Muscle layer of colon (tissue), 2 donors: ENCODE data around the gene BRD3OS.

Source experiments
- H3K27ac ChIP-seq: one replicate; pipeline ENCODE4 v1.7.0; 2013; ENCODE audit warnings: low read depth, mild to moderate bottlenecking, low read length, moderate library complexity
- H3K27me3 ChIP-seq, 2 donors: one replicate each; pipeline ENCODE4 v1.7.0; 2013; ENCODE audit warnings: low read length in 2 of 2, mild to moderate bottlenecking in 2 of 2; ENCODE audit not compliant: insufficient read depth in 2 of 2, control insufficient read depth in 1 of 2
- H3K36me3 ChIP-seq: one replicate; pipeline ENCODE4 v1.7.0; 2013; ENCODE audit warnings: mild to moderate bottlenecking, low read length; ENCODE audit not compliant: insufficient read depth
- H3K4me1 ChIP-seq: one replicate; pipeline ENCODE4 v1.7.0; 2013; ENCODE audit warnings: mild to moderate bottlenecking, low read length; ENCODE audit not compliant: insufficient read depth
- H3K4me3 ChIP-seq, 2 donors: one replicate each; pipeline ENCODE4 v1.7.0; 2013; ENCODE audit warnings: low read length in 2 of 2, low read depth in 1 of 2, mild to moderate bottlenecking in 1 of 2, moderate library complexity in 1 of 2
- H3K9ac ChIP-seq: one replicate; pipeline ENCODE4 v1.7.0; 2013; ENCODE audit warnings: low read length
- H3K9me3 ChIP-seq: one replicate; pipeline ENCODE4 v1.7.0; 2013; ENCODE audit warnings: mild to moderate bottlenecking, low read length
- donor health status: abdominal sarcoma.
- donor health status: Adenocarcinoma of cecum.

Gene BRD3OS

DNA sequence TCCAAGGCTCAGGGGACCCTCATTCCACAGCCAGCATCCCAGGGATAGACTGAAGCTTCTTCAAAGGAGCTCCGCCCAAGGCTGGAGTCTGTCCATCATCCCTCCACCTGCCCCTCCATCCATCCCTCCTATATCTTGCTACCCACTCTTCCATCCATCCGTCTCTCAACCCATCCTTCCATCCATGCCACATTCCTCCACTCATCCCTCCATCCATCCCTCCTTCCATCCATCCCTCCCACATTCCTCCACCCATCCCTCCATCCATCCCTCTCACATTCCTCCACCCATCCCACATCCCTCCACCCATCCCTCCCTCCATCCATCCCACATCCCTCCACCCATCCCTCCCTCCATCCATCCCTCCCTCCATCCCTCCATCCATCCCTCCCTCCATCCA is 27.7 kb upstream of the BRD3OS start:
- no peak overlapping the region for H3K27ac ChIP-seq
- H3K4me1 ChIP-seq: peaks cover 14% of the 10 kb centered on the region
- H3K9ac ChIP-seq: no peak overlapping the region
- no peaks in the 10 kb centered on the region for H3K9me3 ChIP-seq
- H3K27me3 ChIP-seq: no peaks in the 10 kb centered on the region
- H3K36me3 ChIP-seq: no peaks in the 10 kb centered on the region
- no peak overlapping the region for H3K4me3 ChIP-seq

DNA sequence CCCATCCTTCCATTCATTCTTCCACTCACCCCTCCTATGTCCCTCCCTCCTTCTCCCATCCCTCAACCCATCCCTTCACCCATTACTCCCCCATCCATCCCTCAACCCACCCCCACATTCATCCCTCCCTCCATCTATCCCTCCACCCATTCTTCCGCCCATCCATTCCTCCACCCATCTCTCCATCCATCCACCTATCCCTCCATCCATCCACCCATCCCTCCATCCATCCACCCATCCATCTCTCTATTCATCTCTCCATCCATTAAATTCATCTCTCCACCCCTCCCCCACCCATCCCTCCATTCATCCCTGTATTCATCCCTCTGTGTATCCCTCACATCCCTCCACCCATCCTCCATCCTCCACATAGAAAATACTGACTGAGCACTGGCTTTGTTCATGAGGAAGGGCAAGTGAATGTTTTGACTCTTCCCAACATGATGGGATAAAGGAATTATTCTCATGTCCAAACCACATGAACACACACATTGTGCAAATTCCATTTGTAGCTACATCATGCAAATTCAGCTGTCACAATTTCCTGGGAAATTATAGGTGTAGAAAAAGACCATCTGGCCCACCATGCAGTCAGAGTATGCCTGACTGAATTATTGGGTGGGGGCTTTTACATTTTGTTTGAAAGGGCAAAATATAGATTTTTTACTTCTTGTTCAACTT is 26.2 kb upstream of the BRD3OS start:
- Histone ChIP-seq H3K4me1 (peaks cover 7% of the 10 kb centered on the region), H3K27me3 (no peaks in the 10 kb centered on the region), H3K27ac (no peak overlapping the region), H3K9me3 (no peaks in the 10 kb centered on the region), H3K36me3 (no peaks in the 10 kb centered on the region), H3K9ac (no peak overlapping the region), H3K4me3 (no peak overlapping the region)

DNA sequence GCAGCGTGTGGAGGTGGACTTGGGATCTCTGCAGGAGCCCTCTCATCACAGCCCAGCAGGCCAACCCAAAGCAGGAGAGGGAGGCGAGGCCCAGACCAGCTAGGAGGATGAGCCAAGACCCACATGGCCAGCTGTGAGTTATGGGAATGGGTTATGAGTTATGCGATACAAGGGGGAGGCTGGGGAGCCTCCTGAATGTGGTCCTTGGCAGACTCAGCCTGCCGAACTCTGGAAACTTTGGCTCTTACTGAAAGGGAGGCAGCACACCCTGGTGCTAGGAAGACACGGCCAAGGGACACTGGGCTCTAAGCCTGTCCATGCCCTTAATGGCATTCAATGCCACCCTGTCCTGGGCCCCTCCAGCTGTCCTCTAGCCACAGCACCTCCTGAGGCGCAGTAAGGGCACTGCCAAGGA is 25.4 kb upstream of the BRD3OS start:
- no peak overlapping the region for H3K4me3 ChIP-seq
- H3K9me3 ChIP-seq: no peaks in the 10 kb centered on the region
- H3K4me1 ChIP-seq: no peaks in the 10 kb centered on the region
- H3K27me3 ChIP-seq: no peaks in the 10 kb centered on the region
- H3K27ac ChIP-seq: no peak overlapping the region
- H3K9ac ChIP-seq: no peak overlapping the region
- H3K36me3 ChIP-seq: no peaks in the 10 kb centered on the region

DNA sequence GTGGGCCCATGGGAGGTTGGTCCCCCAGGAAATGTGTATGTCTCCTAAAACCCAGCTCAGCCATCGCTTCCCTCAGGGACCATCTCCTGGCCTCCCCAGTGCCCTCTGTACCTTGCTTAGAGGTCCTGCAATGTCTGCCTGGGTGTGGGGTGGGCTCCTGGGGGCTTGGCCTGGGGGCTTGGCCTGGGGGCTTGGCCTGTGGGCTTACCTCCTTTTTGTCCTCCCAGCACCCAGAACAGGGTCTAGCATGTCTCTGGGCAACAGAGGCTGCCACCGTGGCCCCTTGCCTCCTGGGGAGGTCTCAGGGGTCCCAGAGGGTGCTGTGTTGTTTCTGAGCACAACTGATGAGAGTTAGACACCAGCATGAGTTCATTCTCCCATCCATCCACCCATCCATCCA is 22.5 kb upstream of the BRD3OS start:
- H3K4me3 ChIP-seq: no peak overlapping the region

DNA sequence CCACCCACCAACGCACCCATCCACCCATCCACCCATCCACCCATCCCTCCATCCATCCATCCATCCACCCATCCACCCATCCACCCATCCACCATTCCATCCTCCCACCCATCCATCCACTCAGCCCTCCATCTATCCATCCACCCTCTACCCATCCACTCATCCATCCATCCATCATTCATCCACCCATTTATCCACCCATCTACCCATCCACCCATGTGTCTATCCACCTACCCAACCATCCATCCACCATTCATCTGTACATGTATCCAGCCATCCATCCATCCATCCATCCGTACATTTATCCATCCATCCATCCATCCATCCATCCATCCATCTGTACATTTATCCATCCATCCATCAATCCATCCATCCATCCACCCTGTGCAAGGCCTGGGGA is 22.0 kb upstream of the BRD3OS start:
- no peak overlapping the region for H3K27ac ChIP-seq
- H3K9ac ChIP-seq: no peak overlapping the region
- H3K36me3 ChIP-seq: no peaks in the 10 kb centered on the region
- H3K4me3 ChIP-seq: no peak overlapping the region
- no peaks in the 10 kb centered on the region for H3K27me3 ChIP-seq
- no peaks in the 10 kb centered on the region for H3K4me1 ChIP-seq
- H3K9me3 ChIP-seq: no peaks in the 10 kb centered on the region

More for the DNA sequence above, 22.5 kb upstream of the BRD3OS start:
- Histone ChIP-seq H3K9me3 (no peaks in the 10 kb centered on the region), H3K27me3 (no peaks in the 10 kb centered on the region), H3K27ac (no peak overlapping the region), H3K36me3 (no peaks in the 10 kb centered on the region), H3K4me1 (no peaks in the 10 kb centered on the region), H3K9ac (no peak overlapping the region)

- Histone ChIP-seq H3K27me3 (no peaks in the 10 kb centered on the region), H3K36me3 (no peaks in the 10 kb centered on the region), H3K9ac (no peak overlapping the region), H3K4me1 (no peaks in the 10 kb centered on the region), H3K9me3 (no peaks in the 10 kb centered on the region), H3K27ac (no peak overlapping the region), H3K4me3 (no peak overlapping the region)
Measured at GRCh38 chr9:134004131-134004873, 21.0 kb upstream of the BRD3OS start.

DNA sequence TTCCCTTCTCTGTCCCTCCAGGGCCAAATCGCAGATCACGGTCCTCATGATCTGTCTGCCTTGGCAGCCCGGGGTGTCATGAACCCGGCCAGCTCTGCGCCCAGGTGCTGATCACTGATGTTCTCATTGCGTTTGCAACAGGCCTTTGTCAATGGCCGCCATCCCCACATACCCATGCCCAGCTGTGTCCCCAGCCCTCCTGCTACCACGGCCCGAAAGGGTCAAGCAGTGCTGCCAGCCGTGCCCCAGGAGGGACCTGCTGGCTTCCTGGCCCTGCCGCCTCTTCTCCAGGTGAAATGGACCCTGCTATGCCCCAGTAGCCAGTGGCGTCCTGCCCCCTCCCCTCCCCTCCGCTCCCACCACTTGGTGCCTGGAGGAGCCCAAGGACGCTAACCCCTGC is 20.4 kb upstream of the BRD3OS start:
- H3K4me1 ChIP-seq: no peaks in the 10 kb centered on the region

GRCh38 chr9:134005381-134005780 is 19.9 kb upstream of the BRD3OS start:
- no peak overlapping the region for H3K9ac ChIP-seq
- no peak overlapping the region for H3K27ac ChIP-seq
- H3K4me1 ChIP-seq: no peaks in the 10 kb centered on the region
- H3K27me3 ChIP-seq: no peaks in the 10 kb centered on the region
- H3K9me3 ChIP-seq: no peaks in the 10 kb centered on the region
- H3K4me3 ChIP-seq: no peak overlapping the region
- no peaks in the 10 kb centered on the region for H3K36me3 ChIP-seq

More for the DNA sequence above, 20.4 kb upstream of the BRD3OS start:
- no peak overlapping the region for H3K9ac ChIP-seq
- H3K9me3 ChIP-seq: no peaks in the 10 kb centered on the region
- H3K27me3 ChIP-seq: no peaks in the 10 kb centered on the region
- H3K4me3 ChIP-seq: no peak overlapping the region
- H3K27ac ChIP-seq: no peak overlapping the region
- no peaks in the 10 kb centered on the region for H3K36me3 ChIP-seq

DNA sequence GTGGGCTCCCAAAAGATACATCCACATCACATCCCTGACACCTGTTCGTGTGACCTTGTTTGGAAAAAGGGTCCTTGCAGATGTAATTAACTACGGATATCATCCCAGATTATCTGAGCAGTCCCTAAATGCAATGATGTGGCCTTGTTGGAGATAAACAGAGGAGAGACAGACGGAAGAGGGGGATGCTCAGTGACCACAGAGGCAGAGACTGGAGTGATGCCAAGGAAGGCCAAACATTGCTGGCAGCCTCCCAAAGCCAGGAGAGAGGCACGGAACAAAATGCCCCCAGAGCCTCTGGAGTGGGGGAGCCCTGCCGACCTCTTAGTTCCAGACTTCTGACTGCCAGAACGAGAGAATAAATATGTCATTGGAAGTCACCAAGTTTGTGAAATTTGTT is 18.1 kb upstream of the BRD3OS start:
- no peaks in the 10 kb centered on the region for H3K9me3 ChIP-seq
- H3K4me3 ChIP-seq: no peak overlapping the region
- H3K27me3 ChIP-seq: no peaks in the 10 kb centered on the region
- H3K27ac ChIP-seq: no peak overlapping the region
- H3K36me3 ChIP-seq: no peaks in the 10 kb centered on the region
- no peak overlapping the region for H3K9ac ChIP-seq
- no peaks in the 10 kb centered on the region for H3K4me1 ChIP-seq

GRCh38 chr9:134007571-134007970 is 17.7 kb upstream of the BRD3OS start:
- H3K4me1 ChIP-seq: no peaks in the 10 kb centered on the region
- no peak overlapping the region for H3K4me3 ChIP-seq

DNA sequence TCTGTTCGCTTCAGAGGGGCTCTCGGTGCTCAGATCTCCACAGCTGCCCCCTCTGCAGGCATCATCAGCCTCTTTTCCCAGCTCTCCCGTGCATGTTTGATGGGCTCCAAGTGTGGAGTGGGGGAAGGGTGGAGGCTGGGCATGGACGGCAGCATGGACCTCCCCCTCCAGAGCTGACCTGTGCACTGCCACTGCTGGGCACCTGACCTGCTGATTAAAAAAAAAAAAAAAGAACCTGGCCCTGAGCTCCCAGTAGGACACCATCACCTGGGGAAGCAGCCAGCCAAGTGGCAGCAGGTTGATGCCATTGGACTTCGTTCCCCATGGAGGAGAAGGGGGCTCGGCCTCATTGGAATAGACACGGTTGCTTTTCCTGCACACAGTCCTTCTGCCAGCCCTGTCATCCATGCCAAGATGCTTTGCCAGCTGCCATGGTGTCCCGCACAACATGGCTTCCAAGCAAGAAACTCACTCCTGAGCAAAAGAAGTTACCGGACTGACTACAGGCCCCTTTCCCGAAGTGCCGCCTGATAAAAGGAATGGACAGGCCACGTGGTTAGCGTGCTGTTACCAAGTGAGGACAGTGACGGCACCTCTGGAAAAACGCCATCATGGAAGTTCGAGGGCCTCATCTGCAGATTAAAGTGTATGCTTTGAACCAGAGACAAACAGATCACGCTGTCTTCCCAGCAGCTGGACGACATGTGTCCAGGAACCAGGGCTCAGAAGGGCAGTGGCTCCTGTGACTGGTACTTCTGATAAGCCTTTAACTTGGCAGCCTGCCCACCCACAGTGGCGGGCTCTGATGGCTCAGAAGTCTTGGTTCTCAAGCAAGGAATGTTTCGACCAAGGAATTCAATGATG is 14.7 kb upstream of the BRD3OS start:
- H3K27me3 ChIP-seq: no peaks in the 10 kb centered on the region
- H3K9ac ChIP-seq: no peak overlapping the region
- no peaks in the 10 kb centered on the region for H3K4me1 ChIP-seq
- no peak overlapping the region for H3K27ac ChIP-seq
- H3K9me3 ChIP-seq: no peaks in the 10 kb centered on the region
- no peaks in the 10 kb centered on the region for H3K36me3 ChIP-seq
- H3K4me3 ChIP-seq: no peak overlapping the region

More at GRCh38 chr9:134007571-134007970, 17.7 kb upstream of the BRD3OS start:
- H3K9me3 ChIP-seq: no peaks in the 10 kb centered on the region
- no peaks in the 10 kb centered on the region for H3K27me3 ChIP-seq
- no peak overlapping the region for H3K27ac ChIP-seq
- H3K9ac ChIP-seq: no peak overlapping the region
- no peaks in the 10 kb centered on the region for H3K36me3 ChIP-seq
